Endothelial cell of umbilical vein (primary cell): ENCODE results near the gene CANT1. TPM values are rescaled to one million over a fixed set of nuclear protein-coding genes. Genes with fewer than 3 reads are reported as not detected.
"Not testable (repeated sequence)": the region's sequence is repeated elsewhere in the genome, so short reads cannot be mapped to it uniquely, and the experiment has no call there.

Source experiments
- BruUV-seq: library from RNA; stranded (reverse); fragments of 400-500 nt; replicated peaks from 2 replicates; lab custom pipeline; 2021; lab: Mats Ljungman, UMichigan
- CTCF ChIA-PET: fragments of 300-600, 350-600 bp; sonication (Branson Sonifier 250); formaldehyde crosslinking; loops from one replicate; lab custom pipeline; 2021; ENCODE audit warnings: antibody characterized with exemption, inconsistent platforms; lab: Charles Lee
- POLR2A ChIA-PET: fragments of 300-600, 350-600 bp; sonication (Branson Sonifier 250); formaldehyde crosslinking; loops from one replicate; lab custom pipeline; 2021; ENCODE audit warnings: antibody characterized with exemption, inconsistent platforms; lab: Charles Lee
- DNase-seq: peaks from one replicate; pipeline ENCODE4 v3.0.0-alpha.2; 2011; ENCODE audit warnings: low read depth, low spot score
- FAIRE-seq: peaks from 2 replicates; lab custom pipeline; 2011; peaks lifted over from hg19 to GRCh38; lab: Jason Lieb, UNC
- H2AFZ ChIP-seq: 2 replicates; pipeline ENCODE4 v1.6.0; 2012; ENCODE audit warnings: low read depth, low read length, control low read depth, inconsistent platforms
- H3K27ac ChIP-seq: 2 replicates; pipeline ENCODE4 v1.5.1; 2011; ENCODE audit warnings: low read depth, mild to moderate bottlenecking, control low read depth, low read length, moderate library complexity; ENCODE audit not compliant: insufficient read depth
- H3K27me3 ChIP-seq, 2 experiments: 2 replicates each; pipeline versions ENCODE4 v1.6.0 to v1.6.1; 2011; ENCODE audit warnings: low read length in 2 of 2, mixed read lengths in 1 of 2; ENCODE audit not compliant: control insufficient read depth in 2 of 2, insufficient read depth in 2 of 2
- H3K36me3 ChIP-seq, 2 experiments: 2 replicates in 1 of 2; 3 replicates in 1 of 2; pipeline ENCODE4 v1.5.1; 2011; ENCODE audit warnings: low read length in 2 of 2, mild to moderate bottlenecking in 1 of 2, moderate library complexity in 1 of 2; ENCODE audit not compliant: control insufficient read depth in 2 of 2, insufficient read depth in 2 of 2; ENCODE audit errors: extremely low read depth in 1 of 2
- H3K4me1 ChIP-seq: 3 replicates; pipeline ENCODE4 v1.5.1; 2011; ENCODE audit warnings: mild to moderate bottlenecking, low read length; ENCODE audit not compliant: control insufficient read depth, insufficient read depth; ENCODE audit errors: extremely low read depth
- H3K4me2 ChIP-seq: 2 replicates; pipeline ENCODE4 v1.6.1; 2011; ENCODE audit warnings: low read length, control low read depth, mixed read lengths; ENCODE audit not compliant: insufficient read depth
- H3K4me3 ChIP-seq, 3 experiments: fragments of 200-600 bp in 1 of 3; sonication (generic), shearing (Covaris generic) in 1 of 3; replicated peaks in 1 of 3; 2 replicates each; pipeline ENCODE4 v1.5.1; 2011 to 2016; ENCODE audit warnings: control low read depth in 3 of 3, low read length in 3 of 3, mild to moderate bottlenecking in 2 of 3, inconsistent platforms in 1 of 3, low read depth in 1 of 3, moderate library complexity in 1 of 3; ENCODE audit not compliant: insufficient read depth in 1 of 3
- H3K79me2 ChIP-seq: 2 replicates; pipeline ENCODE4 v1.6.0; 2012; ENCODE audit warnings: low read length, inconsistent platforms; ENCODE audit not compliant: control insufficient read depth, insufficient read depth
- H3K9ac ChIP-seq: replicated peaks from 2 replicates; pipeline ENCODE3; 2011; ENCODE audit warnings: low read length, control low read depth; ENCODE audit not compliant: insufficient read depth; ENCODE audit errors: extremely low read depth
- H3K9me1 ChIP-seq: replicated peaks from 3 replicates; pipeline ENCODE4 v1.6.0; 2011; ENCODE audit warnings: mild to moderate bottlenecking, low read length; ENCODE audit not compliant: control insufficient read depth, insufficient read depth; ENCODE audit errors: extremely low read depth
- H3K9me3 ChIP-seq: replicated peaks from 2 replicates; pipeline ENCODE4 v1.5.1; 2012; ENCODE audit warnings: low read length, inconsistent platforms; ENCODE audit not compliant: control insufficient read depth, insufficient read depth
- H4K20me1 ChIP-seq: replicated peaks from 2 replicates; pipeline ENCODE3; 2011; ENCODE audit warnings: mild to moderate bottlenecking, low read length; ENCODE audit not compliant: control insufficient read depth, insufficient read depth; ENCODE audit errors: extremely low read depth
- FOS ChIP-seq: IDR thresholded peaks from 2 replicates; pipeline ENCODE4 v1.6.1; 2011; ENCODE audit warnings: mild to moderate bottlenecking, low read length, moderate library complexity, borderline replicate concordance; ENCODE audit not compliant: insufficient read depth
- JUN ChIP-seq: IDR thresholded peaks from 2 replicates; pipeline ENCODE4 v1.6.1; 2011; ENCODE audit warnings: borderline replicate concordance, low read depth; ENCODE audit not compliant: insufficient read length, insufficient read depth
- dilution Hi-C: fragments of 300-500 bp; cut with MboI; formaldehyde crosslinking; loops from one replicate; pipeline ENCODE4 v1.15.0; 2019; ENCODE audit warnings: low sequenced_read_pairs; ENCODE audit not compliant: extremely low pct_ligation_motif_present
- intact Hi-C: fragments of 100-400 bp; cut with micrococcal nuclease; formaldehyde crosslinking; loops from one replicate; pipeline ENCODE4 v1.10.0; 2022
- polyA plus RNA-seq, 4 experiments: library from polyadenylated mRNA; depleted of rRNA in 3 of 4; stranded (reverse) in 3 of 4; unstranded in 1 of 4; fragments of >200 nt; gene quantifications; 2 replicates each; pipeline versions ENCODE4 v1.2.1 to v1.2.3, GENCODE V29; 2011 to 2012; ENCODE audit warnings: missing spikeins in 1 of 4
- total RNA-seq: library from RNA; stranded (reverse); gene quantifications from 2 replicates; pipeline ENCODE4 v1.2.3, GENCODE V29; 2021

Gene CANT1
- total and polyA plus RNA-seq, 2 donors (not counting 3 experiments of a cell fraction or from before 2014, with no cell fraction given): 85.0 to 93.6 TPM

- Histone ChIP-seq H3K9me1 (no peaks in the 10 kb centered on the region), H3K27me3 (no peaks in the 10 kb centered on the region), H2AFZ (no peak overlapping the region), H3K79me2 (no peaks in the 10 kb centered on the region), H3K4me3 (no peak overlapping the region), H3K9me3 (no peaks in the 10 kb centered on the region), H3K4me1 (no peaks in the 10 kb centered on the region), H3K9ac (no peak overlapping the region), H3K36me3 (no peaks in the 10 kb centered on the region), H3K4me2 (no peak overlapping the region), H4K20me1 (no peaks in the 10 kb centered on the region), H3K27ac (no peak overlapping the region)
- no TSS peak for BruUV-seq
- intact Hi-C loops (no loop called here), dilution Hi-C loops (no loop called here)
- CTCF ChIA-PET: interaction anchor here (1.4 to 2.3 kb wide), 3 partner anchors 8 to 97 kb away, joined by 6 to 9 read pairs (median 7); no protein-coding TSS in a partner anchor
- POLR2A ChIA-PET: no interaction called here
- TF ChIP-seq JUN (no peak), FOS (no peak)
- no peak for DNase-seq
- FAIRE-seq: no peak
These were observed 46.2 kb downstream of the CANT1 start for GRCh38 chr17:78963378-78963777.

GRCh38 chr17:78962984-78963348 lies 46.6 kb downstream of the CANT1 start:
- H3K9me1 ChIP-seq, BruUV-seq, H3K9me3 ChIP-seq, dilution Hi-C loops, H2AFZ ChIP-seq, POLR2A ChIA-PET, H3K9ac ChIP-seq, H3K36me3 ChIP-seq, H3K4me1 ChIP-seq, H3K4me3 ChIP-seq, intact Hi-C loops, FAIRE-seq, H3K79me2 ChIP-seq, H3K4me2 ChIP-seq, H4K20me1 ChIP-seq, H3K27ac ChIP-seq, DNase-seq, H3K27me3 ChIP-seq: not testable (repeated sequence)
- CTCF ChIA-PET: interaction anchor here (0.7 to 1.5 kb wide), 2 partner anchors 8 to 46 kb away, joined by 3 to 9 read pairs; no protein-coding TSS in a partner anchor
